Left lung (tissue), 10 donors: ENCODE data around the gene PLPPR5. TPM values are rescaled to one million over a fixed set of nuclear protein-coding genes. Genes with fewer than 3 reads are reported as not detected.

Experiments used
- ATAC-seq: fragments of 200-7000 bp; cut with Tn5 transposase; one replicate; pipeline ENCODE4 v1.9.1; 2020; ENCODE audit warnings: moderate library complexity
- DNase-seq, 4 donors: peaks; one replicate each; pipeline ENCODE4 v3.0.0-alpha.2; 2013 to 2020
- H3K27ac ChIP-seq, 2 donors: fragments of 200-600 bp; sonication (generic) in 1 of 2; one replicate each; pipeline versions ENCODE4 v1.5.0 to v1.8.0; 2020 to 2021
- H3K27me3 ChIP-seq, 2 donors: fragments of 200-600 bp; sonication (generic) in 1 of 2; one replicate each; pipeline versions ENCODE4 v1.5.0 to v1.8.0; 2020 to 2021
- H3K36me3 ChIP-seq, 2 donors: fragments of 200-600 bp; sonication (generic) in 1 of 2; one replicate each; pipeline versions ENCODE4 v1.5.0 to v1.8.0; 2020 to 2021
- H3K4me1 ChIP-seq, 2 donors: fragments of 200-600 bp; one replicate each; pipeline ENCODE4 v1.8.0; 2021
- H3K4me3 ChIP-seq, 2 donors: fragments of 200-600 bp; sonication (generic) in 1 of 2; one replicate each; pipeline versions ENCODE4 v1.5.0 to v1.8.0; 2020 to 2021; ENCODE audit warnings: mild to moderate bottlenecking in 1 of 2
- H3K9me3 ChIP-seq, 2 donors: fragments of 200-600 bp; sonication (generic) in 1 of 2; one replicate each; pipeline versions ENCODE4 v1.5.0 to v1.8.0; 2020 to 2021
- intact Hi-C, 2 donors: fragments of 100-400 bp; cut with DNase I; formaldehyde crosslinking; loops; one replicate each; pipeline versions ENCODE4 v1.11.2 to v1.14.2; 2022
- polyA plus RNA-seq, 6 donors: library from polyadenylated mRNA; unstranded; fragments of 120-200 nt; gene quantifications; one replicate each; pipeline ENCODE4 v1.2.1, GENCODE V29; 2013; ENCODE audit not compliant: insufficient read length in 6 of 6
- total RNA-seq, 2 donors: library from RNA; stranded (reverse); fragmentation: NEBNext Ultra II Directional; extraction: Animal tissue kit (Norgen Biotek cat#: 25700); gene quantifications; one replicate each; pipeline ENCODE4 v1.2.1, GENCODE V29; 2021
- TF ChIP-seq, protein P1 (sequence below), 2 donors: fragments of 200-600 bp; sonication (generic) in 1 of 2; IDR thresholded peaks; one replicate each; pipeline versions ENCODE4 v1.5.0 to v1.8.0; 2021; ENCODE audit warnings: antibody characterized with exemption in 2 of 2
- donor health status: DM: no; HTN: yes; CAD: no.
- donor health status: DM: no; HTN: no; CAD: no.

PLPPR5 gene
- total and polyA plus RNA-seq, 8 donors: 0.06 to 6.3 (median 3.5) TPM; not detected in 1

DNA sequence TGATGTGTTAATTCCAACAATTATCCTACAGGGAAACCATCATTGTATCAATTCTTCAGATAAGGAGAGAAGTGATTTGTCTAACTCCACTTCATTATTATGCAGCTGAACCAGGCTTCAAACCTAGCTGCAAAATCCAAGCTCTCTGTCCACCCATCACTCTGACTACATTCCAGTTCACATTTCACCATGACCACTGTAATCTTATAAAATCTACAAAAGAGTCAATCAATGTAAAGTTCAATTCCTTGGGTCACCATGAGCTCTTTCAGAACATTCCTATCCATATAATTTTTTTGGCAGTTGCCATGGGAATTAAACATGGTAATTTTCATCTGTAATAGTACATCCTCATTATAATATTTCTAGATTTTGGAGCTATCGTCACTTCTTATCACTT, 100.9 kb downstream of the PLPPR5 start:
- Histone ChIP-seq H3K27me3 (no peaks in the 10 kb centered on the region), H3K4me1 (no peaks in the 10 kb centered on the region), H3K4me3 (no peak overlapping the region), H3K9me3 (no peaks in the 10 kb centered on the region), H3K27ac (no peak overlapping the region), H3K36me3 (no peaks in the 10 kb centered on the region)
- intact Hi-C loops: no loop called here
- no peak for ATAC-seq
- TF ChIP-seq, protein P1, sequence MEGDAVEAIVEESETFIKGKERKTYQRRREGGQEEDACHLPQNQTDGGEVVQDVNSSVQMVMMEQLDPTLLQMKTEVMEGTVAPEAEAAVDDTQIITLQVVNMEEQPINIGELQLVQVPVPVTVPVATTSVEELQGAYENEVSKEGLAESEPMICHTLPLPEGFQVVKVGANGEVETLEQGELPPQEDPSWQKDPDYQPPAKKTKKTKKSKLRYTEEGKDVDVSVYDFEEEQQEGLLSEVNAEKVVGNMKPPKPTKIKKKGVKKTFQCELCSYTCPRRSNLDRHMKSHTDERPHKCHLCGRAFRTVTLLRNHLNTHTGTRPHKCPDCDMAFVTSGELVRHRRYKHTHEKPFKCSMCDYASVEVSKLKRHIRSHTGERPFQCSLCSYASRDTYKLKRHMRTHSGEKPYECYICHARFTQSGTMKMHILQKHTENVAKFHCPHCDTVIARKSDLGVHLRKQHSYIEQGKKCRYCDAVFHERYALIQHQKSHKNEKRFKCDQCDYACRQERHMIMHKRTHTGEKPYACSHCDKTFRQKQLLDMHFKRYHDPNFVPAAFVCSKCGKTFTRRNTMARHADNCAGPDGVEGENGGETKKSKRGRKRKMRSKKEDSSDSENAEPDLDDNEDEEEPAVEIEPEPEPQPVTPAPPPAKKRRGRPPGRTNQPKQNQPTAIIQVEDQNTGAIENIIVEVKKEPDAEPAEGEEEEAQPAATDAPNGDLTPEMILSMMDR (IDR thresholded peaks at IDR 0.05): no peak
- no peak for DNase-seq

DNA sequence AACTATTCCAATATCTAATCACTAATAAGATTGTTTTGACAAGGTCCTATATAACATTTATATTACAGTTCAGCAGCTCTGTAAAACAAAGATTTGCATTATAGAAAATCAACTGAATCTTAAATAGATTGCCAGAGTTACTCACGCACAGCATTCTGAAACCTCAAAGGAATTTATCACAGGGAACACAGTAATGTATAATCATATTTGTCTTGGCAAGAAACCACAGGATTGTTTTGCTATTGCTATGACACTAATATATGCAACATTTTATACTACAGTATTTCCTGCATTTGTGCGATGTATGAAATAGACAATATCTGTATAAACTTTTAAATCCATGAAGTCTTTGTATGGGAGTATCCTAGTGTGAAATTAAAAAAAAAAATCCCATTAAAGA, 101.4 kb downstream of the PLPPR5 start:
- intact Hi-C loops: no loop called here
- Histone ChIP-seq H3K9me3 (no peaks in the 10 kb centered on the region), H3K27ac (no peak overlapping the region), H3K27me3 (no peaks in the 10 kb centered on the region), H3K36me3 (no peaks in the 10 kb centered on the region), H3K4me3 (no peak overlapping the region), H3K4me1 (no peaks in the 10 kb centered on the region)
- TF ChIP-seq, protein P1 (IDR thresholded peaks at IDR 0.05): no peak
- DNase-seq (peak in 1 of 4 donors; percentile 12), ATAC-seq (no peak)

DNA sequence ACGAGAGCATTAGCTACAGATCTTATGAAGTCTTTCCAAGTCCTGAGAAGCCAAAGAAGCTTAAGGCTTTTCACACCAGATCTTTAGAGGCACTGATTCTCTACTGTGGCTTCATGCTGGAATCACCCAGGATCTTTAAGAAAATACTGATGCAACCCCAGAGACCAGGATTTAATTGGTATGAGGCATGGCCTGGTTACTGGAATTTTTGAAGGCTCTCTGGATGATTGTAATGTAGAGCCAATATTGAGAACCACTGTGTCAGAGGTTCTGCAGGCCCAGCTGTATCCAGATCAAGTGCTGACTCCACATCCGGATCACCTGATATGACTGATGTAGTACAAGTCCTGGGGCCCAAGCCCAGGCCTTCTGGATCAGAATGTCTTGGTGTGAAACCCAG, 105.7 kb downstream of the PLPPR5 start:
- H3K27me3 ChIP-seq: no peaks in the 10 kb centered on the region
- TF ChIP-seq, protein P1 (IDR thresholded peaks at IDR 0.05): no peak
- no peak overlapping the region for H3K27ac ChIP-seq
- no peaks in the 10 kb centered on the region for H3K36me3 ChIP-seq
- H3K4me1 ChIP-seq: no peaks in the 10 kb centered on the region
- intact Hi-C loops: no loop called here
- H3K9me3 ChIP-seq: no peaks in the 10 kb centered on the region
- no peak overlapping the region for H3K4me3 ChIP-seq
- DNase-seq (no peak), ATAC-seq (no peak)

DNA sequence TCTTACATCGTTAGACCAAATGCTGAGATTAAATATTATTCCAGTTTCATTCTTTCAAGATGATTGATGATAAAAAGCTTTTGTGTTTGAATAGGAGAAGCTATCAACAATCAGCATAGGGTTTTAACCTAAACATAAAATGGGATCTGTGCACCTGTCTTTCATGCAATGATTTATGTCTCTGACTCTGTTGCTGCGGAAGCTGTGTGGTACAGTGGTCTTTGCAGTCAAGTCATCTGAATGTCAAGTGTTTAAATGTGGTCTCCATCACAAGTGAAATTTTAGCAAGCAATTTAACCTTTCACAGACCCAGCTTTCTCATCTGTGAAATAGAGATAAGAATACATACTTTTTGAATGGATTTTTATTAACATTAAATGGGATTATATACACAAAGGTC, 107.2 kb downstream of the PLPPR5 start:
- no peak overlapping the region for H3K27ac ChIP-seq
- intact Hi-C loops: no loop called here
- no peak for ATAC-seq
- TF ChIP-seq, protein P1 (IDR thresholded peaks at IDR 0.05): no peak
- no peak overlapping the region for H3K4me3 ChIP-seq
- H3K4me1 ChIP-seq: no peaks in the 10 kb centered on the region
- H3K36me3 ChIP-seq: no peaks in the 10 kb centered on the region
- H3K9me3 ChIP-seq: no peaks in the 10 kb centered on the region
- H3K27me3 ChIP-seq: no peaks in the 10 kb centered on the region
- no peak for DNase-seq

DNA sequence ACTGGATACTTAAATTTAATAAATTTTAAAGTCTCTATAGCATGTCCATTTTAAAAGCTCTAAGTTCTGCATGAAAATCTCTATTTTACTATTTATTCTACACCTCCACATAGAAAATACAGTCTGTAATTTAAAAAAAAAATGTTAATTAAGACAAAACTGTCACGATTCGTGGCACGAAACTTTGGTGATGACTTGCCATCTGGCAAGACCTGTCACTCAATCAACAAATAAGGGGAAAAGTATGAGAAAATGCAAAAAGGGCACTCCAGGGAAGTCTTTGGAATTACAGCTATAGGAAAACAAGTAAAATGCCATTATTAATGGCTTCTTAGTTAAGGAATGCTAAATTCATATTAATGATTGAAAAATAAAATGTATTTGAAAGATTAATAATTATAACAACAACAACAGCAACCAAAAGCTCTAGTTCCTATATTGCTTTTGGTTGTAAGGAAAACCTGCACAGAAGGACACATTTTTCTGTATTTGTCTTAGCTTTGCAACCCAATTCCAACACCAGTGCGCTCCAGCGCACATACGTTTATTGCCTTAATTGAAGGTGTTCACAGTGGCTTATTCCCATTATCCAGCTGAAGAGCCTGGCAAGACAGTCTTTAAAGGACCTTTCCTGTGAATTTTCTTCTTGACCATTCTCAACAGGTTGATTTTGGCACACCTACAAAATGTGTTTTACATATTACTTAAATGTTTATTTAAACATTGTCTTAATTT, 107.8 kb downstream of the PLPPR5 start:
- ATAC-seq (no peak), DNase-seq (no peak)
- Histone ChIP-seq H3K9me3 (no peaks in the 10 kb centered on the region), H3K4me3 (no peak overlapping the region), H3K27ac (no peak overlapping the region), H3K36me3 (no peaks in the 10 kb centered on the region), H3K4me1 (no peaks in the 10 kb centered on the region), H3K27me3 (no peaks in the 10 kb centered on the region)
- intact Hi-C loops: no loop called here
- TF ChIP-seq, protein P1 (IDR thresholded peaks at IDR 0.05): no peak
